GM21526 (cell line): ENCODE measurements around the gene DAB1.

Source experiments
- ATAC-seq: cut with Tn5 transposase; IDR thresholded peaks from one replicate; pipeline ENCODE4 v1.9.1; 2021; ENCODE audit warnings: moderate library complexity; ENCODE audit not compliant: unreplicated experiment, low FRiP score

Gene DAB1

DNA sequence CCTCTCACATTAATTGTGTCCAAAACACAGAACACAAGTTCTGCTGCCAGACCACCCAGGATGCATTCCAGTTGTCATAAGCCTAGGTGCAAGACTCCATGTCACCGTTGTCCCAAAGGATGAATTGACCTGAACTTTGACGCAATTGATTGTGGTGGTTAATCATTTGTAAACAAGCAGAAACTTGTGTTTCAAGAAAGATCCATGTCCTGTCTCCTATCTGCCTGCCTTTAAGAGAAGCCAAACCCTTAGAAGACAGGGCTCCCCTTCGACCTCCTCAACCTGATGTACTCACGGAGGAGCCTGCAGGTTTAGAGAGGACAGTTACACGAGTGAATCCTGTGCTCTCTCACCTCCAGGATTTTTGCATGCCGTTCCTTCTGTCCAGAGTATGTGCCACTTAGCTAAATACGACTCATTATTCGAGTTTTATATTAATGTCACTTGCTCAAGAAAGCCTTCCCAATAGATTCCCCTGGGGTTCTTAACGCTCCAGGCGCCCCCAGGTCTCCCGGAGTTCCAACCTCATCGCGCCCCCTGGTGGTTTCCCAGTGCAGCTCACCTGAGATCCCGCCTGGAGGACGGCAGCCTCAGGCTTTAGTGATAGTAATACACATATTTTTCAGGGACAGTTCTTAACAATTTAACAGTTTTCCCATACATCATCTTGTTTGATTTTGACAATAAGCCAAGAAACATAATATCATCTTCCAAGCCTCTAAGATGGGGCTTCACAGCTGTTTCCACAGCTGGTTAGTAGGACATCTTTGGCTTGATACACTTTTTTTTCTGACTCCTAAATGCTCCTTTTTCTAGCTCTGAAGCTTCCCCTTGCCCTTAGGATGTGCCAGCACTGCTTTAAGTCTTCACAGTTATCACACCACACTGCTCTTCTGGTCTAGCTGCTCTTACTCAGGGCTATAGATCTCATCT lies 455.7 kb downstream of the DAB1 start:
- no peak for ATAC-seq

DNA sequence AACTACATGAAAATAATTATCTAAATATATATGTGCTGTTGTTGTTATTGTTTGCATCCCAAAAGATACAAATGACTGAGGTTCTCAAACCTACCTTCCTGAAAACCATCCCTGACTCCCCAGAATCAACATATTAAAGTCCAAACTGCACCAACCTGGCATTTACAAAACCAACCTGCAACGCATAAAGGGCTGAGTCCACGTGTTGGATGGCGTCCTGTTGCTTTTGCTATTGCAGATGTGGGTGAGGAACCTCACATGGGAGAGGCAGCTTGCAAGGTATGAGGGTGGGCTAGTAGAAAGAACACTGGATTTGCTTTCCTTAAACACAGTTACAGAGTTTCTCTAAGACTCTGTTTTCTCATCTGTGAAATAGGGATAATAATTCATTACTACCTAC lies 456.5 kb downstream of the DAB1 start:
- ATAC-seq: no peak

DNA sequence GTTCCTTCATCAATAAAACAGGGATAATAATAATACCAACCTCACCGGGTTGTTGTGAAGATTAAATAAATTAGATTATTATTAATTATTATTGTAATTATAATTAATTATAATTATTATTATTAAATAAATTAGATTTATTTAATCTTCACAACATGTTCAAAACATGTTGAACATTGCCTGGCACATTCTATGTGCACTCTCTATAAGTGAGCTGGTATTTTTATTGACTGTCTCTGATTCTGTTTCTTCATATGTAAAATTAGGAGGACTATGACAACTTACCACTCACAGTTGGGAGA lies 457.2 kb downstream of the DAB1 start:
- no peak for ATAC-seq

DNA sequence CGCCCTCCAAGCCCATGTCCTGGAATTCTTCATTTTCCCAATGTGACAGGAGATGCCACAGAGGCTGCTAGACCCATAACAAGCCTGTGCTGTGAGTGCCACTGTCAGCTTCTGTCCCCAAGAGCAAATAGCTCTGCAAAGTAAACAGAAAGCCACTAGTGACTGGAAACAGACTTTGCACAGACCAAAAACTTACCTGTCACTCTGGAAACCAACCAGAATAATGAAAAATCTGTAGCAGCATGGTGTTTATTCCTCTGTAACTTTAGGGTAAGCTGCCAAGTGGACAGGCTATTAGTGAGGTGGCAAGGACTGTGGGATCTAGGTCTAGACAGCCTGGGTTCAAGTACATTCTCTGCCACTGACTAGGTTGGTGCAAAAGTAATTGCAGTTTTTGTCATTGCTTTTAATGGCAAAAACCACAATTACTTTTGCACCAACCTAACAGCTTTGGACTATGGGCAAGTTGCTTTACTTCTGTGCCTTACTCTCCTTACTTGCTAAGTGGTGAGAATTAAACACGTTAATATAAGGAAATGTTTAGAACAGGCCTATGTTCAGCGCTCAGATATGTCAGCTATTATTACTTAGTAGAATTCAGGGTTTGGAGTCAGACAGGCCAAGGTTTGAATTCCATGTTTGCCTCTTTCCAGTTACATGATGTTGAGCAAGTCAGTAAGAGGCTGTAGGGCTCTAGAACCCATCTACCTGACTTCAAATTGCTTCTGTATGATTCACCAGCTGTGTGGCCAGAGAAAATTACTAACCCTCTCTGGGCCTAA lies 457.8 kb downstream of the DAB1 start, which contains the start of gene C8B:
C8B (minus strand) TSS at position 100 of the 782 bp plus-strand sequence; CDS start at position 33, 67 bp downstream.
- no peak for ATAC-seq

DNA sequence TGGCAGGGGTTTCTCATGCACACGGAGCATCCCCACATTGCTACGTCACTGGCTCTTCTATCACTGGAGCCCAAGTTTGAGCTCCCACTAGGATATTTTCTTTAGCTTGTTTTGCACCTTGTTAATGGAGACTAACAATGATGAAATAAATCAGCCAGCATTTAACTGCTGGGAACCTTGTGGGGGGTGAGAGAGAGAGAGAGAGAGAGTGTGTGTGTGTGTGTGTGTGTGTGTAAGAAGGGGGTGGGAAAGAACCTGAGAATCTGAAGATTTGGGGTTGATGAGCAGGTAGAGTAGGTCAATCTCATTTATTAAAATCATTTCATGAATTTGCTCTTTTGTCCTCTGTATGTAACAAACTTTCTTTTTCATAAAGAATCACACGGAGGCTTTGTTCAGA lies 458.7 kb downstream of the DAB1 start:
- ATAC-seq: no peak

DNA sequence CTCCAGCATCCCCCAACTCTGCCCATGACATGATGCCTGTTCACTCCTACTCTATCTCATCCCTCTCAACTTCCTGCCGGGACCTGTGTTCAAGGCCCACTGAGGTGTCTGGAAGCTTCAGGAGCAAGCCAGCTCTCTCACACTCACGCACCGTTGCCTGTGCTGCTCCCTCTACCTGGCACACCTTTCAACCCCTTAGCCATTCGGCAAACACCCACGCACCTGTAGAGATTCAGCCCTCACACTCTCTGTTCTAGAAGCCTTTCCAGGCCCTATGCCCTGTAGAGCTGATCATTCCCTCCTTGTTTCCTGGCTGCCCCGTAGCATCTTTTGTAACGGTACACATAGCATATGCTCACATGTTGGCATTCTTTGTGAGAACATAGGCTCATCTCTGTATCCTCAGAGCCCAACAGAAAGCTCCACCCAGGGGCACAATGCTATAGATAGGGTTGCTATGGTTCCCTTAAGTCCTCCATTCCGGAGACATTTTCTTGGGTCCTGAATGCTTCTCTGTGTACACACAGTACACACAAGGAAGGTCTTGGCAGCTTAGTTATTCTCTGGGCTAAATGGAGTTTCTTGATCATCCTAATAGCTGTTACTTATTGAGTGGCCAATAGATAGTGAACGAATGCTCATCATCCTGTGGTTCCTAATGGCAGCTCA lies 459.4 kb downstream of the DAB1 start:
- ATAC-seq: no peak

DNA sequence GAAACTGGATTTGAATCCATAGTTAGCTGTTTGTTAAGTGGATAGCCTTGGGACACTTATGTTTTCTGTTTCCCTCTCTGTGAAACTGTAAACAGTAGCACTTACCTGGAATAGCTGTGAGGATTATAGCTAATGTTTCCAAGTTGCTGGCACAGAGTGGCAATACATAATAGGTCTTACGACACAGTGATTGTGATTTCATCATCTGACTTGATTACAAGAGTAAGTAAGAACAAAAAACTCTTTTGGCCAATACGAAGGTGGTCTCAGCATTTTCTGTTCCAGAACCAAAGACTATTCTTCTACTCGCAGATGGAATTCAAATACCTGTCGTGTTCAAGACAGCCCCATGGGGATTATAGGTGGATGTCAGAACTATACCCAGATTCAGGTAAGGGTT lies 460.2 kb downstream of the DAB1 start:
- no peak for ATAC-seq

DNA sequence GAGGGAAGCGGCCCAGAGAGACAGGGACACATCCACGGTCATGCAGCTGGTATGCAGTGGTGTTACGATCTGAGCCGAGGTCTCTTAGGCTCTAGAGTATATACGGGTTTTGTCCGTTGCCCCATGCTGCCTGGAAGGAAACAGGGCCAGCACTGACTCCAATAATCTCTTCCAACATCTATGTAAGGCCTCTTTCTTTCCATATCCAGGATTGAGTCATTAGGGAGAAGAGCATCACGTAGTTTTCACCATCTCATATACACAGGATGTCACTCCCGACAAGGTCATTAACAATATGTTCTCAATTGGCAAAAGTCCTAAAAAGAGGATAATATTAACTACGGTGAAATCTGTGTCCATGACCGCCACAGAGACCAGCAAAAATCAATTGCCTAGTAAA lies 462.4 kb downstream of the DAB1 start:
- no peak for ATAC-seq

DNA sequence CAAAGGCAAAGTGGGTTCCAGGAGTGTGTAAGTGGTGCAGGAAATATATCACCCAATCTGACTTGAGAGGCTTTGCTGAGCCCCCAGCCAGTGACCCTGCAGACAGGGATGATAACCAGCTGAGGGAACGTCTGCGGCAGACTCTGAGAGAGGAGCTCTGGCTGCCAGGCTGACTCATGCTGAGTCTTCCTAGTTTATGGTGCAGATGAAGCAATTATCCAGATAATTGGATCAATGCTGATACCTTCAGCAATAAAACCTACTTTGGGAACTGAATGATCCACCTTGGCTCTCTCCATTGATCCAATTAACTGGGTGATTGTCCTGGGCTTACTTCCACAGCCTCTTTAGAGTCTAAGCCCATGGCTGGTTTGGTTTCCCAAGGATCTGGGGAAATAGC lies 465.3 kb downstream of the DAB1 start:
- no peak for ATAC-seq

DNA sequence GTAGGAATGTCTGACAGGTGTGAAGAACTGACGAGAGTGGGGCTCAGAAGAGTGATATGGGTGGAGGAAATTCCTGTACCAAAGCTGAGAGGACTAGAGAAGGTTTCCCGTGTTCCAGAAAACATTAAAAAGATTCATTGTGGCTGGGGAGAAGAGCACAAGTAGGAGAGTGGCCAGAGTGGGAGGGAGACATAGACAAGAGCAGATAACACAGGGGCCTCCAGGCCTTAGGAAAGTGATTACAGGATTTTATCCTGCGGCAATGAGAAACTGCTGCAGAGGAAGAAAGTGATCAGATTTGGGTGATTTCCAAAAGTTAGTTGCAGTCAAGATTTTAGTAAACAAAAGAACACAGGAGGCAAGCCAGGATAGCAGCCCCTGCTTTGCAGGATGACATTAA lies 465.9 kb downstream of the DAB1 start:
- no peak for ATAC-seq

DNA sequence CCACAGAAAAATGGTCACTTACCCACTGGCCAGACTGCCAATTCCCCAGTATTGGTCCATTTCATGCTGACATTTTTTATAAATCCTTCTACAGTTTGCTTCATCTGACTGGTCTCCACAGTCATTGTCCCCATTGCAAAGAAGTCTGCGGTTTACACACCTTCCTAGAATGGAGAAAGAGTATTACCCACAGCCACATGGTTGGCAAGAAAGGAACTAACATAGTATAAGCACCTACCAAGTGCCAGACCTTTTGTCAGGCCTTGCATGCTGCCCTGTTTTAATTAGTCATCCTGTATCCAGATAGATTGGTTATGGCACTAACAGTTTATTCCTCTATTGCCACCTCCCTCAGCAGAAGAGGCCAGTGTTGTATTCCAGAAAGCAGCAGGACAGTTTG lies 469.2 kb downstream of the DAB1 start:
- ATAC-seq: no peak

DNA sequence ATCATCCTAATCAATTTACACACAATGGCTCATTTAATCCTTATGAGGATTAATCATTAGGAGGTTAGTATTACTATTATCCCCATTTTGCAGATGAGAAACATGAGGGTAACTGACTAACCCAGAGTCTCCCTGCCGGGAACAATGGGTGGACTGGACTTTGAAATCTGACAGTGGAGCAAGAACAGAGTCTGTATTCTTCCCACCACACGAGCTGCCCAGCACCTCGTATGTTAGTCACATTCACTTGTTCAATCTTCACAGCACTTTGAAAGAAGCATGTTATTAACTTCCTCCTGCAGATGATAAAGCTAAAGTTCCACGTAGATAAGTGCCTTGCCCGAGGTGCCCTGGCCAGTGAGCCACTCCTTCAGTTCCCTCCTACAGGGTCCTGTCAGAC lies 470.5 kb downstream of the DAB1 start:
- no peak for ATAC-seq

DNA sequence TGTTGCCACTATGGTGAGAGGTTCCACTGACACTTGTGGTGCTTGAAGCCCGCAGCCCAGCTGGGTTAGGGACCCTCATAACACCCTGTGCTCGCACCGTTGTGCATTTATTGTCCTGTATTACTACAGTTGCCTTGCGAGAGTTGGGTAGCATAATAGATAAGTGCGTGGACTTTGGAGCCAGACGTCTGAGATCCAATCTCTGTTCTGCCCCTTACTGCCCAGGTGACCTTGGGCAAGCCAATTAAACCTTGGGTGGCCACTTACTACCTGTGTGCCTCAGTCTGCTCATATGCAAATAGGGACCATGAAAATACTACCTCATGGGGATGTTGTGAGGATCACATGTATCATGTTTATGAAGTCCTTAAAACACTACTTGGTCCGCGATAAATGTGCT lies 471.4 kb downstream of the DAB1 start:
- no peak for ATAC-seq

DNA sequence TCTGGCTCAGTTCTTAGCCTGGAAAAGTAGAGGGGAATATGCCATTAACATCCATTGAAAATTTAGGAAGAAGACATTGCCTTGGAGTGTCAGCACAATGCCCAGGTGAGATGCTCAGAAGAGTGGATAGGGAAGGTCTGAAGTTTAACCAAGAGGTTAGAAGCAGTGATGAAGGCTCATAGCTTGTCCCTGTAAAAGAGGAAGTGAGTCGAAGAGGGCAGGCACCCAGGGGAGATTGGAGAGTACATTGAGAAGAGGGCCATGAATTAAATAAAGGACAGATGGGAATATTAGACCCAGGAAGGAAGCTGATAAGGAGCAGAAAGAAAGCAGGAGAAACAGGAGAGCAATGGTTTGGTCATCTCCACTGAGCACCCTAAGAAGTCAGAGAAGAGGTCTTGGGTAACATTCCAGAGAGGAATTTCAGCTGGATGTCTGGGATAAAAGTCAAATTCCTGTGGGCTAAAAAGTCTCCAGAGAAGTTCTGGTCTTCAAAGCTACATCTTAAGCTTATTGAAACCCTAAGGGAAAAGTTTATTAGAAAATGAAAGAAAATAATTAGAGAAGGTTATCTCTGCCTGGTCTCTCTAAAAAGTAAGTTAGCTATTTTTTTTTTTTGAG lies 475.3 kb downstream of the DAB1 start:
- ATAC-seq: no peak
